Neural cell (in vitro differentiated cells): ENCODE data around the gene CCL8. TPM values are rescaled to one million over a fixed set of nuclear protein-coding genes. Genes with fewer than 3 reads are reported as not detected.

Experiments used
- H2AFZ ChIP-seq: fragments of 200-600, 300-800 bp; sonication (generic), shearing (Covaris generic); 2 replicates; pipeline ENCODE4 v1.6.0; 2014; ENCODE audit warnings: low read depth, mild to moderate bottlenecking, antibody characterized with exemption, low read length, moderate library complexity
- H3F3A ChIP-seq: fragments of 200-600 bp; shearing (Covaris generic); 2 replicates; pipeline ENCODE4 v1.6.1; 2016; ENCODE audit warnings: mild to moderate bottlenecking, moderate library complexity, mixed read lengths, antibody characterized with exemption, low read length; ENCODE audit not compliant: insufficient read depth, poor library complexity, severe bottlenecking
- H3K27ac ChIP-seq: fragments of 200-600, 300-800 bp; sonication (generic), shearing (Covaris generic); 2 replicates; pipeline ENCODE4 v1.5.1; 2014; ENCODE audit warnings: mild to moderate bottlenecking, low read length, moderate library complexity
- H3K27me3 ChIP-seq: fragments of 300-800, 200-600 bp; sonication (generic), shearing (Covaris generic); 2 replicates; pipeline ENCODE4 v1.6.0; 2014; ENCODE audit warnings: mild to moderate bottlenecking, low read depth, low read length, moderate library complexity; ENCODE audit not compliant: insufficient read depth
- H3K36me3 ChIP-seq: fragments of 300-800, 200-600 bp; sonication (generic), shearing (Covaris generic); 2 replicates; pipeline ENCODE4 v1.5.1; 2014; ENCODE audit warnings: mild to moderate bottlenecking, antibody characterized with exemption, low read length, moderate library complexity; ENCODE audit not compliant: insufficient read depth
- H3K4me2 ChIP-seq: fragments of 300-800, 200-600 bp; sonication (generic), shearing (Covaris generic); 2 replicates; pipeline ENCODE4 v1.6.0; 2014; ENCODE audit warnings: mild to moderate bottlenecking, low read length
- H3K4me3 ChIP-seq: fragments of 300-800, 200-600 bp; sonication (generic), shearing (Covaris generic); 2 replicates; pipeline ENCODE4 v1.5.1; 2014; ENCODE audit warnings: mild to moderate bottlenecking, low read length, moderate library complexity
- H3K79me2 ChIP-seq: fragments of 200-600 bp; shearing (Covaris generic); replicated peaks from 2 replicates; pipeline ENCODE4 v1.6.0; 2014; ENCODE audit warnings: mild to moderate bottlenecking, low read length, moderate library complexity; ENCODE audit not compliant: insufficient read depth
- H3K9ac ChIP-seq: fragments of 300-800, 200-600 bp; sonication (generic), shearing (Covaris generic); 2 replicates; pipeline ENCODE4 v1.6.1; 2016; ENCODE audit warnings: mild to moderate bottlenecking, low read length, mixed read lengths
- H3K9me2 ChIP-seq: fragments of 200-600 bp; shearing (Covaris generic); 2 replicates; pipeline ENCODE4 v1.6.1; 2016; ENCODE audit warnings: mild to moderate bottlenecking, low read length, mixed read lengths; ENCODE audit not compliant: insufficient read depth
- H3K9me3 ChIP-seq: fragments of 200-600, 300-800 bp; sonication (generic), shearing (Covaris generic); 2 replicates; pipeline ENCODE4 v1.6.1; 2016; ENCODE audit warnings: mild to moderate bottlenecking, mixed run types, low read length, moderate library complexity, mixed read lengths
- H4K20me1 ChIP-seq: fragments of 200-600 bp; shearing (Covaris generic); 2 replicates; pipeline ENCODE4 v1.6.1; 2016; ENCODE audit warnings: mild to moderate bottlenecking, mixed run types; ENCODE audit not compliant: insufficient read depth
- CTCF ChIP-seq: fragments of 450-650 bp; IDR thresholded peaks from 2 replicates; pipeline ENCODE4 v1.5.1; 2014; ENCODE audit warnings: antibody characterized with exemption, mild to moderate bottlenecking, moderate library complexity; ENCODE audit not compliant: poor library complexity, severe bottlenecking
- EP300 ChIP-seq: fragments of 450-650 bp; conservative IDR thresholded peaks from 2 replicates; pipeline ENCODE4 v1.6.1; 2014; ENCODE audit warnings: antibody characterized with exemption, mild to moderate bottlenecking, moderate library complexity; ENCODE audit not compliant: poor library complexity, severe bottlenecking
- EZH2 ChIP-seq: fragments of 200-600, 300-800 bp; shearing (Covaris generic), sonication (generic); IDR thresholded peaks from 2 replicates; pipeline ENCODE4 v1.6.1; 2014; ENCODE audit warnings: antibody characterized with exemption, low read length, borderline replicate concordance, mild to moderate bottlenecking; ENCODE audit not compliant: insufficient read depth, poor library complexity, severe bottlenecking
- MXI1 ChIP-seq: fragments of 450-650 bp; conservative IDR thresholded peaks from 2 replicates; pipeline ENCODE4 v1.6.1; 2014; ENCODE audit warnings: antibody characterized with exemption, mild to moderate bottlenecking; ENCODE audit not compliant: poor library complexity, severe bottlenecking
- POLR2AphosphoS5 ChIP-seq: IDR thresholded peaks from 2 replicates; pipeline ENCODE4 v1.6.1; 2012
- RAD21 ChIP-seq: fragments of 450-650 bp; conservative IDR thresholded peaks from 2 replicates; pipeline ENCODE4 v1.6.1; 2014; ENCODE audit warnings: antibody characterized with exemption, mild to moderate bottlenecking, moderate library complexity
- REST ChIP-seq: IDR thresholded peaks from 2 replicates; pipeline ENCODE4 v1.6.1; 2012; ENCODE audit warnings: borderline replicate concordance
- SMC3 ChIP-seq: fragments of 450-650 bp; conservative IDR thresholded peaks from 2 replicates; pipeline ENCODE4 v1.6.1; 2014; ENCODE audit warnings: antibody characterized with exemption, mild to moderate bottlenecking, moderate library complexity; ENCODE audit not compliant: poor library complexity
- TAF1 ChIP-seq: IDR thresholded peaks from 2 replicates; pipeline ENCODE4 v1.6.1; 2012; ENCODE audit warnings: low read depth
- polyA plus RNA-seq: library from polyadenylated mRNA; depleted of rRNA; stranded (reverse); fragments of >200 nt; gene quantifications from 2 replicates; pipeline ENCODE4 v1.2.3, GENCODE V29; 2014

The CCL8 gene
- polyA plus RNA-seq, 1 donor from 2014 or later = not detected

- no peak overlapping the region for H3K9ac ChIP-seq
- H3K9me2 ChIP-seq = no peaks in the 10 kb centered on the region
- no peak overlapping the region for H3K4me3 ChIP-seq
- H3K36me3 ChIP-seq = no peaks in the 10 kb centered on the region
- no peaks in the 10 kb centered on the region for H3K9me3 ChIP-seq
- H3K79me2 ChIP-seq = no peaks in the 10 kb centered on the region
- no peak overlapping the region for H3K27ac ChIP-seq
- H3F3A ChIP-seq = no peaks in the 10 kb centered on the region
- no peak for TF ChIP-seq POLR2AphosphoS5
- H3K27me3 ChIP-seq = no peaks in the 10 kb centered on the region
- H2AFZ ChIP-seq = no peak overlapping the region
- no peak overlapping the region for H3K4me2 ChIP-seq
- no peaks in the 10 kb centered on the region for H4K20me1 ChIP-seq
Measured at GRCh38 chr17:34283571-34283970, 35.7 kb upstream of the CCL8 start.

- Histone ChIP-seq H4K20me1 (no peaks in the 10 kb centered on the region), H3F3A (no peaks in the 10 kb centered on the region), H3K27me3 (no peaks in the 10 kb centered on the region), H3K9me3 (no peaks in the 10 kb centered on the region), H3K36me3 (no peaks in the 10 kb centered on the region), H3K79me2 (no peaks in the 10 kb centered on the region), H3K9me2 (no peaks in the 10 kb centered on the region), H3K4me2 (no peak within 1 kb of the TSS), H2AFZ (no peak within 1 kb of the TSS), H3K9ac (no peak within 1 kb of the TSS), H3K4me3 (no peak within 1 kb of the TSS), H3K27ac (no peak within 1 kb of the TSS)
- TF ChIP-seq POLR2AphosphoS5 (no peak), RAD21 (no peak), SMC3 (no peak), MXI1 (no peak), TAF1 (no peak), EZH2 (no peak), CTCF (no peak), REST (no peak), EP300 (no peak)
Measured at GRCh38 chr17:34285286-34285792, 33.9 kb upstream of the CCL8 start, which contains the start of gene CCL11. CCL11 (plus strand) TSS chr17:34285742; CDS start chr17:34285809, 67 bp downstream.

- Histone ChIP-seq H4K20me1 (no peaks in the 10 kb centered on the region), H3K9me3 (no peaks in the 10 kb centered on the region), H3K79me2 (no peaks in the 10 kb centered on the region), H3K9me2 (no peaks in the 10 kb centered on the region), H3K4me3 (no peak overlapping the region), H2AFZ (no peak overlapping the region), H3K27me3 (no peaks in the 10 kb centered on the region), H3F3A (no peaks in the 10 kb centered on the region), H3K27ac (no peak overlapping the region), H3K4me2 (no peak overlapping the region), H3K9ac (no peak overlapping the region), H3K36me3 (no peaks in the 10 kb centered on the region)
- TF ChIP-seq MXI1 (no peak), EP300 (no peak), EZH2 (no peak), TAF1 (no peak), POLR2AphosphoS5 (no peak), CTCF (no peak), SMC3 (no peak), RAD21 (no peak), REST (no peak)
Measured at GRCh38 chr17:34287875-34288274, 31.4 kb upstream of the CCL8 start.
